HepG2 (cell line): ENCODE measurements around the gene PEPD. TPM values are rescaled to one million over a fixed set of nuclear protein-coding genes. Genes with fewer than 3 reads are reported as not detected.

ENCODE experiments used
- ATAC-seq: fragments of 200-7000 bp; cut with Tn5 transposase; 3 replicates; pipeline ENCODE4 v1.9.1; 2020; ENCODE audit warnings: mild to moderate bottlenecking, moderate library complexity
- BruUV-seq: library from RNA; stranded (reverse); fragments of 400-500 nt; replicated peaks from 2 replicates; lab custom pipeline; 2021; lab: Mats Ljungman, UMichigan
- CTCF ChIA-PET: fragments of 300-600 bp; formaldehyde crosslinking; extraction: SDS; loops from one replicate; lab custom pipeline; 2021; ENCODE audit warnings: low total read pairs, inconsistent platforms, low intra/inter-chr PET ratio; lab: Yijun Ruan, JAX
- POLR2A ChIA-PET: fragments of 350-600 bp; sonication (Branson Sonifier 250); formaldehyde crosslinking; loops from one replicate; lab custom pipeline; 2020; ENCODE audit warnings: antibody characterized with exemption, inconsistent platforms; lab: Yijun Ruan, JAX
- DNase-seq: peaks from one replicate; pipeline ENCODE4 v3.0.0-alpha.2; 2015; ENCODE audit warnings: low spot score
- FAIRE-seq: peaks from 3 replicates; lab custom pipeline; 2011; peaks lifted over from hg19 to GRCh38; lab: Jason Lieb, UNC
- H2AFZ ChIP-seq: one replicate; pipeline ENCODE4 v1.6.1; 2011; ENCODE audit warnings: low read length, inconsistent platforms
- H3K27ac ChIP-seq: fragments of 300-600 bp; 3 replicates; pipeline ENCODE4 v1.8.0; 2011; ENCODE audit warnings: mixed run types, mild to moderate bottlenecking, mixed read lengths, low read length, inconsistent platforms; ENCODE audit not compliant: insufficient read depth; ENCODE audit errors: extremely low read length
- H3K27me3 ChIP-seq, 2 experiments: fragments of 200-600 bp in 1 of 2; 2 replicates in 1 of 2; 3 replicates in 1 of 2; pipeline versions ENCODE4 v1.6.0 to v1.8.0; 2011; ENCODE audit warnings: low read length in 2 of 2, mild to moderate bottlenecking in 2 of 2, moderate library complexity in 2 of 2, inconsistent platforms in 1 of 2; ENCODE audit not compliant: insufficient read depth in 2 of 2, control insufficient read depth in 1 of 2
- H3K36me3 ChIP-seq, 2 experiments: fragments of 200-600 bp in 1 of 2; replicated peaks in 1 of 2; 2 replicates in 1 of 2; 3 replicates in 1 of 2; pipeline versions ENCODE4 v1.5.1 to v1.8.0; 2011; ENCODE audit warnings: low read length in 2 of 2, inconsistent platforms in 1 of 2; ENCODE audit not compliant: insufficient read depth in 2 of 2, control insufficient read depth in 1 of 2
- H3K4me1 ChIP-seq: 2 replicates; pipeline ENCODE4 v1.5.1; 2012; ENCODE audit warnings: low read length, inconsistent platforms; ENCODE audit not compliant: insufficient read depth
- H3K4me2 ChIP-seq: 2 replicates; pipeline ENCODE4 v1.6.0; 2011; ENCODE audit warnings: low read depth, low read length, inconsistent platforms
- H3K4me3 ChIP-seq, 3 experiments: fragments of 200-600 bp in 1 of 3; sonication (generic), shearing (Covaris generic) in 1 of 3; replicated peaks in 1 of 3; 2 replicates each; pipeline ENCODE4 v1.5.1; 2011 to 2016; ENCODE audit warnings: low read length in 3 of 3, inconsistent platforms in 2 of 3, low read depth in 2 of 3, mild to moderate bottlenecking in 2 of 3, control low read depth in 1 of 3, mixed read lengths in 1 of 3; ENCODE audit not compliant: insufficient read depth in 1 of 3
- H3K79me2 ChIP-seq: one replicate; pipeline ENCODE4 v1.6.1; 2011; ENCODE audit warnings: low read length, inconsistent platforms; ENCODE audit not compliant: insufficient read depth
- H3K9ac ChIP-seq: 2 replicates; pipeline ENCODE4 v1.6.0; 2011; ENCODE audit warnings: mild to moderate bottlenecking, low read depth, low read length, inconsistent platforms; ENCODE audit not compliant: insufficient read depth
- H3K9me3 ChIP-seq: 2 replicates; pipeline ENCODE4 v1.5.1; 2012; ENCODE audit warnings: mild to moderate bottlenecking, low read length
- H4K20me1 ChIP-seq: 2 replicates; pipeline ENCODE4 v1.6.0; 2011; ENCODE audit warnings: inconsistent platforms, mild to moderate bottlenecking, low read length, moderate library complexity; ENCODE audit not compliant: insufficient read depth
- FOXK2 ChIP-seq: fragments of 450-650 bp; IDR thresholded peaks from 2 replicates; pipeline ENCODE4 v1.6.1; 2016
- NFRKB ChIP-seq: fragments of 450-650 bp; IDR thresholded peaks from 2 replicates; pipeline ENCODE4 v1.6.1; 2017
- PAF1 ChIP-seq: IDR thresholded peaks from 2 replicates; pipeline ENCODE4 v1.6.1; 2016; ENCODE audit warnings: missing genetic modification reagents, missing compliant biosample characterization
- WGBS: methylation state at CpG from one replicate; pipeline ENCODE4 v1.1.6; 2017; ENCODE audit warnings: low lambda C conversion rate; 5-methylcytosine and 5-hydroxymethylcytosine counted together
- in situ Hi-C: cut with HindIII; loops from 2 replicates; pipeline ENCODE4 v1.10.0; 2017; ENCODE audit warnings: low pct_unique_long_range_greater_than_20kb; ENCODE audit not compliant: extremely low pct_ligation_motif_present
- intact Hi-C: fragments of 100-400 bp; cut with micrococcal nuclease; formaldehyde crosslinking; loops from one replicate; pipeline ENCODE4 v1.10.0; 2022; ENCODE audit not compliant: unreplicated experiment
- polyA plus RNA-seq, 8 experiments: library from polyadenylated mRNA; depleted of rRNA in 3 of 8; stranded (reverse) in 7 of 8; unstranded in 1 of 8; fragments of >200 nt; fragmentation: Illumina TruSeq in 4 of 8; extraction: Trizol in 4 of 8; gene quantifications; 2 replicates each; pipeline versions ENCODE4 v1.2.1 to v1.2.3, GENCODE V29; 2011 to 2016; ENCODE audit warnings: low read depth in 4 of 8, missing spikeins in 1 of 8, mixed read lengths in 1 of 8; ENCODE audit not compliant: insufficient read depth in 1 of 8
- total RNA-seq, 5 experiments: library from RNA; depleted of rRNA; stranded (reverse); fragments of >200 nt; fragmentation: Illumina TruSeq; extraction: Trizol; gene quantifications; 2 replicates each; pipeline ENCODE4 v1.2.3, GENCODE V29; 2016; ENCODE audit warnings: low read depth in 1 of 5
- TF ChIP-seq, protein P1 (sequence below): sonication (generic); formaldehyde crosslinking; IDR thresholded peaks from 2 replicates; pipeline ENCODE4 v1.4.0; 2020; ENCODE audit warnings: missing genetic modification reagents
- TF ChIP-seq, protein P2 (sequence below): sonication (generic); formaldehyde crosslinking; IDR thresholded peaks from 2 replicates; pipeline ENCODE4 v1.4.0; 2020; ENCODE audit warnings: missing genetic modification reagents
- TF ChIP-seq, protein P3 (sequence below): IDR thresholded peaks from 2 replicates; pipeline ENCODE4 v1.6.1; 2016; ENCODE audit warnings: missing compliant biosample characterization, missing genetic modification reagents, borderline replicate concordance

The PEPD gene
- total and polyA plus RNA-seq, 2 of the 13 experiments (the other 11 are each of a cell fraction or from before 2014, with no cell fraction given): 60.7 to 75.1 TPM

DNA sequence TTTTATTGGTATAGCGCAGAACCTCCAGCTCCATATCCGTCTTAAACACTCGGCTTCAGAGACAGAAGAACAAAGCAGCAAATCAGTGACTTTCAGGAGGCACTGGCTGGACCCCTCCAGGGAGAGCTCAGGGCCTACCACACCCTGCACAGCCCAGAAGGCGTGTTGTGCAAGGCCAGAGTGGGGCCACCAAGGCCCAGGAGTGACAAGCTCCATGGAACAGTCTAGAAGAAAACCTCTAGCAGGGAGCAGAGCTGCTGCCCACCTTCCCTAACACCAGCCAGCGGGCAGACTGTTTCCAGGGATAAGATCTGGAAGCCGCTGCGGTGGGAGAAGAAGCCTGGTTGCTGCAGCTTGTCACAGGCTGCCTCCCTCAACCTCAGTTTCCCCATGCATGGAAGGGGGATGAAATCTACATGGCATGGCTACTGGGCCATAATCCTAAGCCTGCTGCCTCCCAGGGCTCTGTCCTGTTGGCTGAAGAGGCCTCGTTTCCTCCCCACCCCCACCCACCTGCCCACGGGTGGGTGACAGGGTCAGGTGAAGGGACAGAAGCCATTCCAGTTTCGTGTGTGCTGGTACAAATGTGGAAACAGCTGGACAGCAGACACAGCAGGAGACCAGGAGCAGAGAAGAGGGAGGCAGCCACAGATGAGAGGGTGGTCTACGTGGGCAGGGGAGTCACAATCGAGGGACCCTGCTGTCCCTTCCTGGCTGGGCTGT, 57.4 kb downstream of the PEPD start:
- Histone ChIP-seq H3K27ac (no peak overlapping the region), H3K27me3 (no peaks in the 10 kb centered on the region), H3K36me3 (peaks cover 4 to 12% of the 10 kb centered on the region in 2 experiments; a peak in 4 of 5 replicates), H3K4me1 (no peaks in the 10 kb centered on the region), H3K9ac (no peak overlapping the region), H3K9me3 (no peaks in the 10 kb centered on the region), H4K20me1 (no peaks in the 10 kb centered on the region), H3K4me3 (no peak overlapping the region), H2AFZ (no peak overlapping the region), H3K4me2 (no peak overlapping the region), H3K79me2 (no peaks in the 10 kb centered on the region)
- ChIA-PET CTCF (no interaction called here), POLR2A (no interaction called here)
- ATAC-seq: no peak
- 98% methylated on average over 7 of the region's 12 CpGs for WGBS
- in situ Hi-C loops (no loop called here), intact Hi-C loops (no loop called here)
- FAIRE-seq: no peak
- TF ChIP-seq, protein P1, sequence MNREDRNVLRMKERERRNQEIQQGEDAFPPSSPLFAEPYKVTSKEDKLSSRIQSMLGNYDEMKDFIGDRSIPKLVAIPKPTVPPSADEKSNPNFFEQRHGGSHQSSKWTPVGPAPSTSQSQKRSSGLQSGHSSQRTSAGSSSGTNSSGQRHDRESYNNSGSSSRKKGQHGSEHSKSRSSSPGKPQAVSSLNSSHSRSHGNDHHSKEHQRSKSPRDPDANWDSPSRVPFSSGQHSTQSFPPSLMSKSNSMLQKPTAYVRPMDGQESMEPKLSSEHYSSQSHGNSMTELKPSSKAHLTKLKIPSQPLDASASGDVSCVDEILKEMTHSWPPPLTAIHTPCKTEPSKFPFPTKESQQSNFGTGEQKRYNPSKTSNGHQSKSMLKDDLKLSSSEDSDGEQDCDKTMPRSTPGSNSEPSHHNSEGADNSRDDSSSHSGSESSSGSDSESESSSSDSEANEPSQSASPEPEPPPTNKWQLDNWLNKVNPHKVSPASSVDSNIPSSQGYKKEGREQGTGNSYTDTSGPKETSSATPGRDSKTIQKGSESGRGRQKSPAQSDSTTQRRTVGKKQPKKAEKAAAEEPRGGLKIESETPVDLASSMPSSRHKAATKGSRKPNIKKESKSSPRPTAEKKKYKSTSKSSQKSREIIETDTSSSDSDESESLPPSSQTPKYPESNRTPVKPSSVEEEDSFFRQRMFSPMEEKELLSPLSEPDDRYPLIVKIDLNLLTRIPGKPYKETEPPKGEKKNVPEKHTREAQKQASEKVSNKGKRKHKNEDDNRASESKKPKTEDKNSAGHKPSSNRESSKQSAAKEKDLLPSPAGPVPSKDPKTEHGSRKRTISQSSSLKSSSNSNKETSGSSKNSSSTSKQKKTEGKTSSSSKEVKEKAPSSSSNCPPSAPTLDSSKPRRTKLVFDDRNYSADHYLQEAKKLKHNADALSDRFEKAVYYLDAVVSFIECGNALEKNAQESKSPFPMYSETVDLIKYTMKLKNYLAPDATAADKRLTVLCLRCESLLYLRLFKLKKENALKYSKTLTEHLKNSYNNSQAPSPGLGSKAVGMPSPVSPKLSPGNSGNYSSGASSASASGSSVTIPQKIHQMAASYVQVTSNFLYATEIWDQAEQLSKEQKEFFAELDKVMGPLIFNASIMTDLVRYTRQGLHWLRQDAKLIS (CRISPR knock-in tag): no peak
- TF ChIP-seq, protein P2, sequence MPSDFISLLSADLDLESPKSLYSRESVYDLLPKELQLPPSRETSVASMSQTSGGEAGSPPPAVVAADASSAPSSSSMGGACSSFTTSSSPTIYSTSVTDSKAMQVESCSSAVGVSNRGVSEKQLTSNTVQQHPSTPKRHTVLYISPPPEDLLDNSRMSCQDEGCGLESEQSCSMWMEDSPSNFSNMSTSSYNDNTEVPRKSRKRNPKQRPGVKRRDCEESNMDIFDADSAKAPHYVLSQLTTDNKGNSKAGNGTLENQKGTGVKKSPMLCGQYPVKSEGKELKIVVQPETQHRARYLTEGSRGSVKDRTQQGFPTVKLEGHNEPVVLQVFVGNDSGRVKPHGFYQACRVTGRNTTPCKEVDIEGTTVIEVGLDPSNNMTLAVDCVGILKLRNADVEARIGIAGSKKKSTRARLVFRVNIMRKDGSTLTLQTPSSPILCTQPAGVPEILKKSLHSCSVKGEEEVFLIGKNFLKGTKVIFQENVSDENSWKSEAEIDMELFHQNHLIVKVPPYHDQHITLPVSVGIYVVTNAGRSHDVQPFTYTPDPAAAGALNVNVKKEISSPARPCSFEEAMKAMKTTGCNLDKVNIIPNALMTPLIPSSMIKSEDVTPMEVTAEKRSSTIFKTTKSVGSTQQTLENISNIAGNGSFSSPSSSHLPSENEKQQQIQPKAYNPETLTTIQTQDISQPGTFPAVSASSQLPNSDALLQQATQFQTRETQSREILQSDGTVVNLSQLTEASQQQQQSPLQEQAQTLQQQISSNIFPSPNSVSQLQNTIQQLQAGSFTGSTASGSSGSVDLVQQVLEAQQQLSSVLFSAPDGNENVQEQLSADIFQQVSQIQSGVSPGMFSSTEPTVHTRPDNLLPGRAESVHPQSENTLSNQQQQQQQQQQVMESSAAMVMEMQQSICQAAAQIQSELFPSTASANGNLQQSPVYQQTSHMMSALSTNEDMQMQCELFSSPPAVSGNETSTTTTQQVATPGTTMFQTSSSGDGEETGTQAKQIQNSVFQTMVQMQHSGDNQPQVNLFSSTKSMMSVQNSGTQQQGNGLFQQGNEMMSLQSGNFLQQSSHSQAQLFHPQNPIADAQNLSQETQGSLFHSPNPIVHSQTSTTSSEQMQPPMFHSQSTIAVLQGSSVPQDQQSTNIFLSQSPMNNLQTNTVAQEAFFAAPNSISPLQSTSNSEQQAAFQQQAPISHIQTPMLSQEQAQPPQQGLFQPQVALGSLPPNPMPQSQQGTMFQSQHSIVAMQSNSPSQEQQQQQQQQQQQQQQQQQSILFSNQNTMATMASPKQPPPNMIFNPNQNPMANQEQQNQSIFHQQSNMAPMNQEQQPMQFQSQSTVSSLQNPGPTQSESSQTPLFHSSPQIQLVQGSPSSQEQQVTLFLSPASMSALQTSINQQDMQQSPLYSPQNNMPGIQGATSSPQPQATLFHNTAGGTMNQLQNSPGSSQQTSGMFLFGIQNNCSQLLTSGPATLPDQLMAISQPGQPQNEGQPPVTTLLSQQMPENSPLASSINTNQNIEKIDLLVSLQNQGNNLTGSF (CRISPR knock-in tag): no peak
- no peak for TF ChIP-seq FOXK2
- no peak for TF ChIP-seq NFRKB
- TF ChIP-seq PAF1 (CRISPR knock-in tag): no peak
- TF ChIP-seq, protein P3, sequence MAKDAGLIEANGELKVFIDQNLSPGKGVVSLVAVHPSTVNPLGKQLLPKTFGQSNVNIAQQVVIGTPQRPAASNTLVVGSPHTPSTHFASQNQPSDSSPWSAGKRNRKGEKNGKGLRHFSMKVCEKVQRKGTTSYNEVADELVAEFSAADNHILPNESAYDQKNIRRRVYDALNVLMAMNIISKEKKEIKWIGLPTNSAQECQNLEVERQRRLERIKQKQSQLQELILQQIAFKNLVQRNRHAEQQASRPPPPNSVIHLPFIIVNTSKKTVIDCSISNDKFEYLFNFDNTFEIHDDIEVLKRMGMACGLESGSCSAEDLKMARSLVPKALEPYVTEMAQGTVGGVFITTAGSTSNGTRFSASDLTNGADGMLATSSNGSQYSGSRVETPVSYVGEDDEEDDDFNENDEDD (CRISPR knock-in tag): no peak
- no TSS peak for BruUV-seq
- no peak for DNase-seq
